GM12878 (cell line): ENCODE results near the gene MFNG. TPM values are rescaled to one million over a fixed set of nuclear protein-coding genes. Genes with fewer than 3 reads are reported as not detected.

Experiments
- ATAC-seq: fragments of 200-7000 bp; cut with Tn5 transposase; 3 replicates; pipeline ENCODE4 v1.9.1; 2020; ENCODE audit warnings: mild to moderate bottlenecking, moderate library complexity
- BruUV-seq: library from RNA; stranded (reverse); fragments of 400-500 nt; replicated peaks from 2 replicates; lab custom pipeline; 2021; lab: Mats Ljungman, UMichigan
- CTCF ChIA-PET: fragments of 300-600 bp; sonication (Branson Sonifier 250); formaldehyde crosslinking; extraction: SDS; loops from one replicate; lab custom pipeline; 2021; ENCODE audit warnings: inconsistent platforms; lab: Yijun Ruan, JAX
- POLR2A ChIA-PET: fragments of 350-600 bp; formaldehyde crosslinking; extraction: SDS; loops from one replicate; lab custom pipeline; 2021; ENCODE audit warnings: inconsistent platforms; lab: Charles Lee
- RAD21 ChIA-PET: fragments of 300-600 bp; sonication (Branson Sonifier 250); formaldehyde crosslinking; loops from one replicate; lab custom pipeline; 2023; ENCODE audit warnings: antibody characterized with exemption; ENCODE audit not compliant: unreplicated experiment; lab: Charles Lee
- SMC1A ChIA-PET: fragments of 300-600 bp; sonication (Branson Sonifier 250); formaldehyde crosslinking; loops from one replicate; lab custom pipeline; 2023; ENCODE audit not compliant: unreplicated experiment, uncharacterized antibody; lab: Charles Lee
- DNase-seq: peaks from one replicate; pipeline ENCODE4 v3.0.0-alpha.2; 2011; ENCODE audit warnings: low read depth, low spot score
- FAIRE-seq: peaks from 3 replicates; lab custom pipeline; 2011; peaks lifted over from hg19 to GRCh38; lab: Jason Lieb, UNC
- H2AFZ ChIP-seq: 2 replicates; pipeline ENCODE4 v1.6.0; 2011; ENCODE audit warnings: low read depth, low read length, control low read depth; ENCODE audit not compliant: control insufficient read depth
- H3K27ac ChIP-seq: 2 replicates; pipeline ENCODE4 v1.5.1; 2011; ENCODE audit warnings: control low read depth; ENCODE audit not compliant: control insufficient read depth, insufficient read depth
- H3K27me3 ChIP-seq, 2 experiments: replicated peaks in 1 of 2; 2 replicates each; pipeline versions ENCODE4 v1.6.0 to v1.6.1; 2011; ENCODE audit warnings: low read length in 1 of 2; ENCODE audit not compliant: control insufficient read depth in 2 of 2, insufficient read depth in 2 of 2
- H3K36me3 ChIP-seq, 2 experiments: 2 replicates each; pipeline ENCODE4 v1.5.1; 2011; ENCODE audit warnings: low read length in 1 of 2; ENCODE audit not compliant: control insufficient read depth in 2 of 2, insufficient read depth in 2 of 2
- H3K4me1 ChIP-seq: 2 replicates; pipeline ENCODE4 v1.6.1; 2011; ENCODE audit warnings: mild to moderate bottlenecking, low read length, moderate library complexity, mixed read lengths; ENCODE audit not compliant: control insufficient read depth, insufficient read depth
- H3K4me2 ChIP-seq: 2 replicates; pipeline ENCODE4 v1.6.0; 2011; ENCODE audit warnings: control low read depth; ENCODE audit not compliant: control insufficient read depth, insufficient read depth
- H3K4me3 ChIP-seq: fragments of 200-600 bp; sonication (generic); 2 replicates; pipeline ENCODE4 v1.5.1; 2016
- H3K79me2 ChIP-seq: 2 replicates; pipeline ENCODE4 v1.6.0; 2011; ENCODE audit warnings: low read length; ENCODE audit not compliant: control insufficient read depth, insufficient read depth
- H3K9ac ChIP-seq: 2 replicates; pipeline ENCODE4 v1.8.0; 2011; ENCODE audit warnings: low read length, control low read depth, mixed read lengths; ENCODE audit not compliant: control insufficient read depth, insufficient read depth
- H3K9me3 ChIP-seq: replicated peaks from 3 replicates; pipeline ENCODE4 v1.5.1; 2011; ENCODE audit warnings: mild to moderate bottlenecking, low read length; ENCODE audit not compliant: control insufficient read depth, insufficient read depth
- H4K20me1 ChIP-seq: 2 replicates; pipeline ENCODE4 v1.6.0; 2011; ENCODE audit not compliant: control insufficient read depth, insufficient read depth
- EED ChIP-seq: sonication (generic); IDR thresholded peaks from 2 replicates; pipeline ENCODE4 v1.6.1; 2016; ENCODE audit warnings: antibody characterized with exemption, low read depth
- GATAD2B ChIP-seq: fragments of 450-650 bp; conservative IDR thresholded peaks from 2 replicates; pipeline ENCODE4 v1.6.1; 2017; ENCODE audit warnings: low read depth, mild to moderate bottlenecking, moderate library complexity
- HDGF ChIP-seq: fragments of 450-650 bp; IDR thresholded peaks from 2 replicates; pipeline ENCODE4 v1.6.1; 2016; ENCODE audit warnings: antibody characterized with exemption
- KAT2A ChIP-seq: conservative IDR thresholded peaks from 2 replicates; pipeline ENCODE4 v1.6.1; 2011; ENCODE audit warnings: low read depth, low read length; ENCODE audit not compliant: control insufficient read depth
- MXI1 ChIP-seq: fragments of 150-350 bp; IDR thresholded peaks from 2 replicates; pipeline ENCODE4 v1.6.1; 2011; ENCODE audit warnings: low read depth, mild to moderate bottlenecking, inconsistent platforms, low read length, improper control_type of control experiment
- PML ChIP-seq: IDR thresholded peaks from 2 replicates; pipeline ENCODE4 v1.6.1; 2012; ENCODE audit warnings: low read length, inconsistent platforms
- RBBP5 ChIP-seq: fragments of 200-600 bp; sonication (generic); conservative IDR thresholded peaks from 2 replicates; pipeline ENCODE4 v1.6.1; 2016
- RCOR1 ChIP-seq: conservative IDR thresholded peaks from 2 replicates; pipeline ENCODE4 v1.6.1; 2012; ENCODE audit warnings: low read depth, low read length, improper control_type of control experiment
- SIX5 ChIP-seq: IDR thresholded peaks from 2 replicates; pipeline ENCODE4 v1.6.1; 2011; ENCODE audit warnings: mild to moderate bottlenecking, low read depth, low read length, moderate library complexity; ENCODE audit not compliant: severe bottlenecking
- ZNF207 ChIP-seq: fragments of 450-650 bp; IDR thresholded peaks from 2 replicates; pipeline ENCODE4 v1.6.1; 2014; ENCODE audit warnings: antibody characterized with exemption, mild to moderate bottlenecking, borderline replicate concordance
- WGBS: methylation state at CpG from one replicate; pipeline ENCODE4 v1.1.6; 2016; ENCODE audit warnings: low lambda C conversion rate; ENCODE audit not compliant: insufficient replicate concordance, insufficient coverage; ENCODE audit errors: missing lambda C conversion rate; 5-methylcytosine and 5-hydroxymethylcytosine counted together
- in situ Hi-C: fragments of 300-500 bp; cut with MboI; formaldehyde crosslinking; loops from 9 replicates; pipeline ENCODE4 v1.14.3; 2018; ENCODE audit warnings: mixed read lengths
- intact Hi-C: fragments of 100-400 bp; cut with micrococcal nuclease; formaldehyde crosslinking; loops from one replicate; pipeline ENCODE4 v1.14.2; 2022; ENCODE audit not compliant: unreplicated experiment
- polyA plus RNA-seq, 11 experiments: library from polyadenylated mRNA; depleted of rRNA in 4 of 11; unstranded in 6 of 11; stranded (reverse) in 5 of 11; fragments of >200 nt; fragmentation: Nextera tagmentation in 4 of 11; fragmentation: Illumina TruSeq in 1 of 11; extraction: Ambion mirVana in 4 of 11; extraction: Trizol in 1 of 11; gene quantifications; 1 replicate in 1 of 11; 2 replicates in 10 of 11; pipeline versions ENCODE4 v1.2.1 to v1.2.3, GENCODE V29; 2011 to 2016; ENCODE audit warnings: inconsistent platforms in 2 of 11, missing spikeins in 2 of 11, low read depth in 1 of 11
- total RNA-seq, 4 experiments: library from RNA; depleted of rRNA in 3 of 4; stranded (reverse); fragments of >200 nt in 3 of 4; fragmentation: Illumina TruSeq in 1 of 4; extraction: Trizol in 1 of 4; gene quantifications; 2 replicates each; pipeline versions ENCODE4 v1.2.1 to v1.2.3, GENCODE V29; 2013 to 2021
- TF ChIP-seq, protein P1 (sequence below): fragments of 450-650 bp; IDR thresholded peaks from 2 replicates; pipeline ENCODE4 v1.6.1; 2017; ENCODE audit warnings: mild to moderate bottlenecking, low read depth, inconsistent platforms; ENCODE audit not compliant: poor library complexity, severe bottlenecking

MFNG gene
- total and polyA plus RNA-seq, 10 of the 15 experiments (the other 5 are each of a cell fraction or from before 2014, with no cell fraction given): 11.5 to 117 (median 68.5) TPM

DNA sequence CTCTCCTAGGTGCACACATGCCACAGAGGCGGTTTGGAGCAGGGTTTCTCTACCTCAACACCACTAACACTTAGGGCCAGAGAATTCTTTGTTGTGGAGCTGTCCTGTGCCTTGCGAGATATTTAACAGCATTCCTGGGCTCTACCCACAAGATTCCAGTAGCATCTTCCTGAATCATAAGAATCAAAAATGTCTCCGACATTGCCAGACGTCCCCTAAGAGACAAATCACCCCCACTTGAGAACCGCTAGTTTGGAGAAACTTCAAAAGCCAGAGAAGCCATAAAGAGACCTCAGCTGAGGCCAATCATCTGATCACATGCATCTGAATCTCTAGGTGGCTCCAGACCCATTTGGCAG, 16.1 kb downstream of the MFNG start:
- Histone ChIP-seq H3K9ac (no peak overlapping the region), H3K4me2 (no peak overlapping the region), H3K9me3 (no peaks in the 10 kb centered on the region), H3K36me3 (peaks cover 11 to 13% of the 10 kb centered on the region in 2 experiments; a peak in 3 of 4 replicates), H3K4me3 (no peak overlapping the region), H3K4me1 (no peaks in the 10 kb centered on the region), H2AFZ (no peak overlapping the region), H3K27me3 (no peaks in the 10 kb centered on the region), H3K79me2 (no peaks in the 10 kb centered on the region)
- no TSS peak for BruUV-seq
- ChIA-PET RAD21 (no interaction called here), CTCF (interaction anchor here (1.0 to 1.5 kb wide), 3 partner anchors 68 to 122 kb away, joined by 3 to 7 read pairs (median 4); no protein-coding TSS in a partner anchor), POLR2A (no interaction called here)
- FAIRE-seq (no peak), DNase-seq (no peak), ATAC-seq (no peak)
- 98% methylated on average over 5 of the region's 5 CpGs for WGBS
- intact Hi-C loops: no loop called here
- TF ChIP-seq PML (no peak), MXI1 (no peak), RBBP5 (no peak), KAT2A (no peak), GATAD2B (no peak), SIX5 (no peak), HDGF (no peak), RCOR1 (no peak), ZNF207 (no peak), EED (no peak)
- TF ChIP-seq, protein P1, sequence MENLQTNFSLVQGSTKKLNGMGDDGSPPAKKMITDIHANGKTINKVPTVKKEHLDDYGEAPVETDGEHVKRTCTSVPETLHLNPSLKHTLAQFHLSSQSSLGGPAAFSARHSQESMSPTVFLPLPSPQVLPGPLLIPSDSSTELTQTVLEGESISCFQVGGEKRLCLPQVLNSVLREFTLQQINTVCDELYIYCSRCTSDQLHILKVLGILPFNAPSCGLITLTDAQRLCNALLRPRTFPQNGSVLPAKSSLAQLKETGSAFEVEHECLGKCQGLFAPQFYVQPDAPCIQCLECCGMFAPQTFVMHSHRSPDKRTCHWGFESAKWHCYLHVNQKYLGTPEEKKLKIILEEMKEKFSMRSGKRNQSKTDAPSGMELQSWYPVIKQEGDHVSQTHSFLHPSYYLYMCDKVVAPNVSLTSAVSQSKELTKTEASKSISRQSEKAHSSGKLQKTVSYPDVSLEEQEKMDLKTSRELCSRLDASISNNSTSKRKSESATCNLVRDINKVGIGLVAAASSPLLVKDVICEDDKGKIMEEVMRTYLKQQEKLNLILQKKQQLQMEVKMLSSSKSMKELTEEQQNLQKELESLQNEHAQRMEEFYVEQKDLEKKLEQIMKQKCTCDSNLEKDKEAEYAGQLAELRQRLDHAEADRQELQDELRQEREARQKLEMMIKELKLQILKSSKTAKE: no peak
- TF ChIP-seq, all 136 proteins: peak for 0
- in situ Hi-C loops: no loop called here
- Histone ChIP-seq H4K20me1 (no peaks in the 10 kb centered on the region; the same call in 1 of the 2 replicates), H3K27ac (no peak overlapping the region)
- SMC1A ChIA-PET: interaction anchor here (1.3 kb wide), 1 partner anchor 28 kb away, joined by 3 read pairs; no protein-coding TSS in a partner anchor
